ENCODE results near the gene STAT6.

DNA sequence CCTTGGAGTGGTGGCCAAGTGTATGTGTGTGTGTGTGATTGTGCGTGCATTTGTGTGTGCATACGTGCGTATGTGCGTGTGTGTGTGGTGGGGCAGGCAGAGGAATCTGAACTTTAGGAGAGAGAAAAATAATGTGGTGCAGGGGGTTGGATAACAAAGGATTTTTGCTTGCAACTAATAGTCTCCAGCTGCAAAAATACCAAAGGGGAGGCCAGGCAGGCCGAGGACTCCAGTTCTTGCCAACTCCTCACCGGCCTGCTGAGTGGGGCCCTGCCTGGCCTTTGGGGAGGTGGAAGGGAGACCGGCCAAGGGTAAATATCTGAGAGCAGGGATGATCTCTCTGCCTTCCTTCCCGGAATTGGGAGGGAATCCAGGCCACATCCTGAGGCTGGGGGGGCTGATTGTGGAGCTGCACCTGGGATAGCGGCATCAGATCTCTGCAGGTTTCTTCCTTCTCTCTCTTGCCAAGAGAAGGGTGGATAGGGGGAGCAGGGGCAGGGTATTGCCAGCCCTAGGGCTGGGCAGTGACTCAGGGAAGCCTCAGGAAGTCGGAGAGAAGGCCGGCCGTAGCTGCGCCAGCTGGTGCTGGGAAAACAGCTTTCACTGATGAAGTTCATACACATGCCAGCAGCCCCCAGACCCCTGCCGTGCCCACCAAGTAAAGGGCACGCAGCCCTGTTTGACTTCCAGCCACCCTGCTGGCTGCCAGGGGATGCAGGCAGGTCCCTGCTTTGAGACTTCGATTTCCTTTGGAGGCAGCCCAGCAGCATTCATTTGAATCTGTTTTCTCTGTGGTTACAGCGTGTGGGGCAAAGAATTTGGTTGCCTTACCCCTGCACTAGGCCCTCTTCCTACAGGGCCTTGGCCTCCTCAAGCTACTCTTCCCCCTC, 40.8 kb upstream of the STAT6 start:
- TF ChIP-seq CTCF (conservative IDR thresholded peaks at IDR 0.05; ENCODE audit: low read length) = no peak
- no peak for TF ChIP-seq EZH2phosphoT487 (IDR thresholded peaks at IDR 0.05; ENCODE audit: borderline replicate concordance)
